ENCODE data around the gene RTN1. TPM values are rescaled to one million over a fixed set of nuclear protein-coding genes. Genes with fewer than 3 reads are reported as not detected.

Gene RTN1
- total and polyA plus RNA-seq, 2 experiments from 2014 or later = 0.15 TPM; not detected in 1

DNA sequence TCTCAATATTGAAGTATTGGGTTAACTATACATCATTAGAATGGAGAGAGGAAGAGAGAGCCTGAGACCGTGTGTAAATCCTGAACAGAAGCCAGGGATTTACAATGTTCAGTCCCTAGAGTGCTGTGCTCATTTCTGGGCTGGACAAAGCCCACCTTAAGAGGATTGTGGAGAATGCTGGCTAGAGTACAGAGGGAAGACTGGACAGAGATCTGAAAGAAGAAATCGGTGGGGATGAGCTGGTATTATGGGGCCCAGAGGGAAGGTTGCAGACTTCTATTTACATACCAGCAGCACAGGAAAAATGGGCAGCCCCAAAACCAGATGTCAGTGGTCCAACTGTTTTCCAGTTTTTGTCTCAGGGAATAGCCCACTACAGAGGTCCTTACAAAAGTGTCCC, 42.3 kb downstream of the RTN1 start:
- no peaks in the 10 kb centered on the region for H3K9me3 ChIP-seq (ENCODE audit: low read depth)
- no peak for DNase-seq
- no peaks in the 10 kb centered on the region for H3F3A ChIP-seq (ENCODE audit: insufficient read depth)
- no peaks in the 10 kb centered on the region for H4K20me1 ChIP-seq (ENCODE audit: insufficient read depth)
- no peak overlapping the region for H2AFZ ChIP-seq
- H3K9me2 ChIP-seq (ENCODE audit: insufficient read depth) = no peaks in the 10 kb centered on the region
- no peaks in the 10 kb centered on the region for H3K27me3 ChIP-seq (replicated peaks; ENCODE audit: insufficient read depth)
- WGBS, 2 experiments (ENCODE audit: low coverage in 1 of 2, low lambda C conversion rate in 2 of 2, missing lambda C conversion rate in 2 of 2) = 2 to 5% methylated on average over 2 of the region's 2 CpGs
- H3K4me1 ChIP-seq (ENCODE audit: insufficient read depth) = no peaks in the 10 kb centered on the region
- no peak overlapping the region for H3K9ac ChIP-seq
- TF ChIP-seq EZH2phosphoT487 (IDR thresholded peaks at IDR 0.05; ENCODE audit: insufficient read depth, low read depth) (no peak), EZH2 (IDR thresholded peaks at IDR 0.05; ENCODE audit: insufficient read depth, poor library complexity, severe bottlenecking) (no peak)
- in situ Hi-C loops (cut with MboI) = no loop called here
- no peaks in the 10 kb centered on the region for H3K79me2 ChIP-seq (ENCODE audit: insufficient read depth)
- H3K4me3 ChIP-seq = no peak overlapping the region
- H3K36me3 ChIP-seq (ENCODE audit: low read depth) = no peaks in the 10 kb centered on the region
- no peak overlapping the region for H3K4me2 ChIP-seq (ENCODE audit: unreplicated experiment)
- no peak overlapping the region for H3K27ac ChIP-seq

DNA sequence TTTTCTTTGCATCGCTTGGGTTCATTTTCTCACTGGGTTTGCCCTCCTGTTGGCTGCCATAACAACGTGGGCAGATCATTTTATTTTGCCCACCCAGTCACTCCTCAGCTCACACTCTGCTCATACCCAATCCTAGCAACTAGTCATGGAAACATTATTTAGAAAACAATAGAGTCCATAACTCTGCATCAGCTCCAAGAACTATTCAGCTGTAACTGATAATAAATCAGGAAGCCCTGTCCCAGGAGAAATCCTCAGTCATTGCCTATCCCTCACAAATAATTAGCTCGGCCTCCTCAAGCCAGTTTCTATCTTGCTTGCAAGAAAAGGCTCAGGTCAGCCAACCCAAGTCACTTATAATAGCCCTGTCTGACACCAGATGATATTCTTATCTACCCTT, 43.2 kb downstream of the RTN1 start:
- no peaks in the 10 kb centered on the region for H3K79me2 ChIP-seq (ENCODE audit: insufficient read depth)
- H3K4me1 ChIP-seq (ENCODE audit: insufficient read depth) = no peaks in the 10 kb centered on the region
- in situ Hi-C loops (cut with MboI) = no loop called here
- H3K9me3 ChIP-seq (ENCODE audit: low read depth) = no peaks in the 10 kb centered on the region
- H3K27me3 ChIP-seq (replicated peaks; ENCODE audit: insufficient read depth) = no peaks in the 10 kb centered on the region
- H4K20me1 ChIP-seq (ENCODE audit: insufficient read depth) = no peaks in the 10 kb centered on the region
- H3K36me3 ChIP-seq (ENCODE audit: low read depth) = no peaks in the 10 kb centered on the region
- H3K4me2 ChIP-seq (ENCODE audit: unreplicated experiment) = no peak overlapping the region
- H3K9ac ChIP-seq = no peak overlapping the region
- no peak overlapping the region for H2AFZ ChIP-seq
- DNase-seq = no peak
- no peak overlapping the region for H3K4me3 ChIP-seq
- no peak overlapping the region for H3K27ac ChIP-seq
- TF ChIP-seq EZH2 (IDR thresholded peaks at IDR 0.05; ENCODE audit: insufficient read depth, poor library complexity, severe bottlenecking) = no peak
- no peak for TF ChIP-seq EZH2phosphoT487 (IDR thresholded peaks at IDR 0.05; ENCODE audit: insufficient read depth, low read depth)
- 17 to 31% methylated on average over 3 of the region's 3 CpGs for WGBS, 2 experiments (ENCODE audit: low coverage in 1 of 2, low lambda C conversion rate in 2 of 2, missing lambda C conversion rate in 2 of 2)
- no peaks in the 10 kb centered on the region for H3K9me2 ChIP-seq (ENCODE audit: insufficient read depth)
- H3F3A ChIP-seq (ENCODE audit: insufficient read depth) = no peaks in the 10 kb centered on the region

DNA sequence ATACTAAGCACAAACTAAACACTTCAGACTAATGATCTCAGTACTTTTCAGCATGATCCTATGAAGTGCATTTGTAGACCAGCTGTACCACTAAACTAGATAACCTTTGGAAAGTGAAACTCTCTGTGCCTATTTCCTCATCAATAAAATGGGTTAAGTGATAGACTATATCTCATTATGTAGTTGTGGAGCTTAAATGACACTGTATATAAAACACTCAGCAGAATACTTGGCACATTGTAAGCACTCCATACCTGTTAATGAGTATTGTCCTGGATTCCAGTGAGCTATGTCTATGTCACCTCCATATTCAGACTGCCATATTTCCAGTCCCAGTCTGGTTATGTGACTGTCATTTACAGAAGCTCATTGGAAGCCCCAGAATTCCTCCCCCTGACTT, 44.4 kb downstream of the RTN1 start:
- in situ Hi-C loops (cut with MboI) = no loop called here
- Histone ChIP-seq H3K4me2 (ENCODE audit: unreplicated experiment) (no peak overlapping the region), H4K20me1 (ENCODE audit: insufficient read depth) (no peaks in the 10 kb centered on the region), H3K27ac (no peak overlapping the region), H3K36me3 (ENCODE audit: low read depth) (no peaks in the 10 kb centered on the region), H2AFZ (no peak overlapping the region), H3F3A (ENCODE audit: insufficient read depth) (no peaks in the 10 kb centered on the region), H3K9ac (no peak overlapping the region), H3K79me2 (ENCODE audit: insufficient read depth) (no peaks in the 10 kb centered on the region), H3K9me2 (ENCODE audit: insufficient read depth) (no peaks in the 10 kb centered on the region), H3K4me3 (no peak overlapping the region), H3K9me3 (ENCODE audit: low read depth) (no peaks in the 10 kb centered on the region), H3K4me1 (ENCODE audit: insufficient read depth) (no peaks in the 10 kb centered on the region), H3K27me3 (replicated peaks; ENCODE audit: insufficient read depth) (no peaks in the 10 kb centered on the region)
- no peak for TF ChIP-seq EZH2 (IDR thresholded peaks at IDR 0.05; ENCODE audit: insufficient read depth, poor library complexity, severe bottlenecking)
- no peak for TF ChIP-seq EZH2phosphoT487 (IDR thresholded peaks at IDR 0.05; ENCODE audit: insufficient read depth, low read depth)
- no peak for DNase-seq

DNA sequence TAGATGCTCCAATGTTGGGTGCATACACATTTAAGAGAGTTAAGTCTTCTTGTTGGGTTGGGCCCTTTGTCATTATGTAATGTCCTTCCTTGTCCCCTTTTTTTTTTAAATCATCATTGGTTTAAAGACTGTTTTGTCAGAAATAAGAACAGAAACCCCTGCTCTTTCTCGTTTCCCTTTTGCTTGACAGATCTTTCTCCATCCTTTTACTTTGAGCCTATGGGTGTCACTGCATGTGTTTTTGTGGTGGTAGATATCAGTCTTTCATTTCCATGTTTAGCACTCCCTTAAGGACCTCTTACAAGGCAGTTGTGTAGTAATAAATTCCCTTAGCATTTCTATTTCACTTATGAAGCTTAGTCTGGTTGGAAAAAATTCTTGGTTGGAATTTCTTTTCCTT, 47.4 kb downstream of the RTN1 start:
- H3K9me2 ChIP-seq (ENCODE audit: insufficient read depth) = no peaks in the 10 kb centered on the region
- H3F3A ChIP-seq (ENCODE audit: insufficient read depth) = no peaks in the 10 kb centered on the region
- no peaks in the 10 kb centered on the region for H3K79me2 ChIP-seq (ENCODE audit: insufficient read depth)
- H3K4me3 ChIP-seq = no peak overlapping the region
- H3K27ac ChIP-seq = no peak overlapping the region
- H2AFZ ChIP-seq = no peak overlapping the region
- H4K20me1 ChIP-seq (ENCODE audit: insufficient read depth) = no peaks in the 10 kb centered on the region
- H3K4me2 ChIP-seq (ENCODE audit: unreplicated experiment) = no peak overlapping the region
- H3K36me3 ChIP-seq (ENCODE audit: low read depth) = no peaks in the 10 kb centered on the region
- 5 to 13% methylated on average over 1 of the region's 1 CpG for WGBS, 2 experiments (ENCODE audit: low coverage in 1 of 2, low lambda C conversion rate in 2 of 2, missing lambda C conversion rate in 2 of 2)
- in situ Hi-C loops (cut with MboI) = no loop called here
- no peaks in the 10 kb centered on the region for H3K27me3 ChIP-seq (replicated peaks; ENCODE audit: insufficient read depth)
- no peak for TF ChIP-seq EZH2 (IDR thresholded peaks at IDR 0.05; ENCODE audit: insufficient read depth, poor library complexity, severe bottlenecking)
- DNase-seq = no peak
- H3K9me3 ChIP-seq (ENCODE audit: low read depth) = no peaks in the 10 kb centered on the region
- no peak overlapping the region for H3K9ac ChIP-seq
- H3K4me1 ChIP-seq (ENCODE audit: insufficient read depth) = no peaks in the 10 kb centered on the region

DNA sequence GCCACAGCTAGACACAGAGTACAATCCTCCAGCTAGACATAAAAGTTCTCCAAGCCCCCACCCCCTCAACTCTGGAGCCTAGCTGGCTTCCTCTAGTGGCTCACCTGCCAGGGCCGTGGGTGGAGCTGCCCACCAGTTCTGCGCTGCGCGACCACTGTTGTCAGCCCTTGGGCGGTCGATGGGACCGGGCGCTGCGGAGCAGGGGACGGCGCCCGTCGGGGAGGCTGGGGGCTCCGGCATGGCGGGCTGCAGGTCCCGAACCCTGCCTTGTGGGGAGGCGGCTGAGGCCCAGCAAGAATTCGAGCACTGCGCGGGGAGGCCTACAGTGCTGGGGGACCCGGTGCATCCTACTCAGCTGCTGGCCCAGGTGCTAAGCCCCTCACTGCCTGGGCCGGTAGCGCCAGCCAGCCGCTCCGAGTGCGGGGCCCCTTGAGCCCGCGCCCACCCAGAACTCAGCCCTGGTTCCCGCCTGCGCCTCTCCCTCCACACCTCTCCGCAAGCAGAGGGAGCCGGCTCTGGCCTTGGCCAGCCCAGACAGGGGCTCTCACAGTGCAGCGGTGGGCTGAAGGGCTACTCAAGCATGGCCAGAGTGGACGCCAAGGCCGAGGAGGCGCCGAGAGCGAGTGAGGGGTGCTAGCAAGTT, 51.0 kb downstream of the RTN1 start:
- Histone ChIP-seq H3K4me2 (ENCODE audit: unreplicated experiment) (no peak overlapping the region), H3K79me2 (ENCODE audit: insufficient read depth) (no peaks in the 10 kb centered on the region), H2AFZ (no peak overlapping the region), H3K36me3 (ENCODE audit: low read depth) (no peaks in the 10 kb centered on the region), H3K4me1 (ENCODE audit: insufficient read depth) (no peaks in the 10 kb centered on the region), H3K9me3 (ENCODE audit: low read depth) (no peaks in the 10 kb centered on the region), H4K20me1 (ENCODE audit: insufficient read depth) (no peaks in the 10 kb centered on the region), H3K9ac (no peak overlapping the region), H3K27me3 (replicated peaks; ENCODE audit: insufficient read depth) (no peaks in the 10 kb centered on the region), H3F3A (ENCODE audit: insufficient read depth) (no peaks in the 10 kb centered on the region), H3K9me2 (ENCODE audit: insufficient read depth) (no peaks in the 10 kb centered on the region), H3K27ac (no peak overlapping the region), H3K4me3 (no peak overlapping the region)
- WGBS, 2 experiments (ENCODE audit: low coverage in 1 of 2, low lambda C conversion rate in 2 of 2, missing lambda C conversion rate in 2 of 2) = 84 to 89% methylated on average over 18 to 34 of the region's 38 CpGs
- in situ Hi-C loops (cut with MboI) = no loop called here
- TF ChIP-seq EZH2 (IDR thresholded peaks at IDR 0.05; ENCODE audit: insufficient read depth, poor library complexity, severe bottlenecking) (no peak), EZH2phosphoT487 (IDR thresholded peaks at IDR 0.05; ENCODE audit: insufficient read depth, low read depth) (no peak)
- no peak for DNase-seq

Measured in GM23248 (cell line).